Measurements from ENCODE around the gene IL9.
"Not testable (repeated sequence)": the region's sequence is repeated elsewhere in the genome, so short reads cannot be mapped to it uniquely, and the experiment has no call there.

IL9 gene

DNA sequence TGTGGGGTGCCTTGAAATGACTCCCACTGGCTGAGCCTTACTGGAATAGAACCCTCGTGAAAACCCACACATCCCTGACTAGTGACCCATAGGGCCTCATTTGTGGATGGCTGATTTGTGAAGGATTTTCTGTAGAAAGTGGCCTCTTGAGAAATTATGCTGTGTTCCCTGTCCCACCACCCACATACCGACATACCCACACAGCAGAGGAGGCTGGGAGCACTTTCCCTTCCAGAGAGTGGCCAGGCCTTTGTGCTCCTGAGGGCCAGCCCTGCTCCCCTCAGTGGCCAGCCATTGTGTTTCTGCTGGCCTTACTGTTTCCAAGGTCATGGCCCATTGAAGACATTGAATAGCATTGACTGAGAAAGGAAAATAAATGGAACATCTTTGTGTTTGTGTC lies 29.6 kb downstream of the IL9 start:
- no peak for DNase-seq

DNA sequence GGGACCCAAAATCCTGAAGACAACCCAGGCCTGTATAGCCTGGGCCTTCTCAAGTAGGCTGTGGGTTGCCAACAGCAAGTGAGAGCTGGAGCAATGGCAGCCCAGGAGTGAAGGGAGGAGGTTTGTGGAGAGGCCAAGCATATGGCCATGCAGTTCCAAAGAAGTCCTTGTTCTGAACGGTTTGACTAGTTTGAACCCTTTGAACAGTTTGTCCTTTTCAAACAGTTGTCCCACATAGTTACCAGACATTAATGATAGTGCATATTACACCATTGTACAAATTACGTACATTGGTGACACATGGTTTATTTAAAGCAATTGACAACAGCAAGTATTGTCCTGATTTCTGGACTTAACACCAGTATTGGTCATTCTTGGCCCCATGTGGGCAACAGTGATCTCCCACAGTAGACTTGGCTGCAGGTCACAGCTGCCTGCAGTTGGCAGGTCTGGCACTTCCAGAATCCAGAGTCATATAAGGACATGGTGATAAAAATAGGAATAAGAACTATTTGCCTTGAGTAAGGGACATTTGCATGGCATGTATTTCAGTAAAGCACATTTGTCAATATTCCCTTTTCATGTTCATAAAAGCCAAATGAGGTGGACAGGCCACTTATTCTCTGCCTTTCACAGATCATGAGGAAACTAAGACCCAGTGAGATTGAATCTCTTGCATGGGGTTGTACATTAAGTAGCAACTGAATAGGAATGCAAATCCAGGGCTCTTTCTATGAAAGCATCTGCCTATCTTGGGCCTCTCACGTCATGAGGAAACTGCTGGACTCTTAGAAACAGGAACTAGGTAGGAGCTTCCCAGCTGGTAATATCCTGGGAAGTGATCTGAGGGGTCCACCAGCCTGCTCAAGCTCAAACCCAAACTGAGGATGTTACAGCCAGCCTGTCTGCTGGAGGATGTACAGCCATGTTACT lies 30.9 kb downstream of the IL9 start:
- no peak for DNase-seq

DNA sequence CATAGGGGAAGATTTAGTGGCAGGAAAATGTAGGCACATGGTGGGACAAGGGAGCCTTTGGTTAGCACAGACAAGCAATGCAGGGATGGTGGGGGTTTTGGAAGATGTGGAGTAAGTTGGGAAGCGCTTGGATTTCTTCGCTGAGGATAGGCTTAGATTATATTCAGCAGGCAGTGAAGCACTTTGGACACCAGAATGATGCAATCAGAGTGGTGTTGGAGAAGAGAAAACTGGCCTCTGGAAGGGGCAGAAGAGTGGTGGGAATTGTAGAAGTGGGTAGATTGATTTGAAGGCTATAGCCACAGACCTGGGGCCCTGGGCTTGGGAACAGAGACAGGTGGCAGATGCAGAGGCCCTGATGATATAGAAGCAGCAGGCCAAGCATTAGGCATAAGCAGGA lies 32.9 kb downstream of the IL9 start:
- DNase-seq = no peak

DNA sequence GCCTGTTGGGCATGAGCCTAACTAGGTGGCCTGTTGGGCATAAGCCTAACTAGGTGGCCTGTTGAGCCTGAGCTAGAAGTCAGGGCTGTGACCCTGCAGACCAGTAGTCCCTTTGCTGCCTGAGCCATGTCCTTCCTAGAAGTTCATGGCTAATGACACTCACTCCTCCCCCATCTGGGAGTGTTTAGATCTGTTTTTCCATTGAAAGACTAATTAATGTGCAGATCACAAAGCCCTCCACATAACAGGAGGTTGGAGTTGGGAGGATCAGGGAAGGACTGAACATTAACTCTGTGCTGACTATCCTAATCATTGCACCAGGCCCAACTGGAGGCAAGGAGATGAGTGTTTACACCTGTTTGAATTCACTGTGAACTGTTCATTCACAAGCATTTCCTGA lies 33.6 kb downstream of the IL9 start:
- no peak for DNase-seq

DNA sequence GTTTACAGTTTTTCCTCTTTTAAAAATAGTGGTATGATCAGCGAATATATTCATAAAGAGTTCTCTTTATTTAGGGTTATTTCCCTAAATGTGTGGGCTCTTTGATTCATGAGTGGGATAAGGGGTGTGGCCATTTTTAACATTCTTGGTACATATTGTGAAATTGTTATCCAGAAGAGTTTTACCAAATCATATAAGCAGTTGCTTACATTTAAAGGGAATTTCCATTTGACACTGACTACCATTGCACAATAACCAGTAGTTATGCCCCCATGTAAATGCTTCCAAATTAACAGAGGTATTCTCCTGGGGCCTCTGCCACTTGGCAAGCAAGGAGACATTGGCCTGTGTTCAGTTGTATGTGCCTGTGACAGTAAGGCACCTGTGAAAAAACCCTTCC lies 34.0 kb downstream of the IL9 start:
- no peak for DNase-seq

DNA sequence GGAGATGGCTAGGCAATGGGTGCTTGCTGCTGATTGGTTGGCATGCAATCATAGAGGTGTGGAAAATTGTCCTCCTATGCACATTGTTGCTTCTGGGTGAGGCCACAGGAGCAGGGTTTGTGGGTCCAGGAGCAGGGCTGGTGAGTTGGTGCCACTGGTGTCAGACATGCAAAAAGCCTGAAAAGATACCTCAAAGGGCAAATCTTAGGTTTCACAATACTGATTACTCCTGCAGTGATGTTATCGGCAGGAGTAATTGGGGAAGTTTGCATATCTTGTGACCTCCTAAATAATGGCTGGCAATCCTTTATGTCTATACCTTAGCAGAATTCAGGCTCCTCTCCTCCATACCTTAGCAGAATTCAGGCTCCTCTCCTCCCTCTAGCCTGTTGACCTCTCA lies 36.0 kb downstream of the IL9 start:
- no peak for DNase-seq

DNA sequence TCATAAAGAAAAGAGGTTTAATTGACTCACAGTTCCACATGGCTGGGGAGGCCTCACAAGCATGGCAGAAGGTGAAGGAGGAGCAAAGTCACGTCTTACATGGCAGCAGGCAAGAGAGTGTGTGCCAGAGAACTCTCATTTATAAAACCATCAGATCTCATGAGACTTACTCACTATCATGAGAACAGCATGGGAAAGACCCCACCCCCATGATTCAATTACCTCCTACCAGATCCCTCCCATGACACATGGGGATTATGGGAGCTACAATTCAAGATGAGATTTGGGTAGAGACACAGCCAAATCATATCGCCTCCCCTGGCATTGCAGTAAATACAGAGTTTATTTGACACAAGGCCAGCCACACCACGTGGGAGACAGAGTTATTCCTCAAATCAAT lies 36.5 kb downstream of the IL9 start:
- DNase-seq = not testable (repeated sequence)

DNA sequence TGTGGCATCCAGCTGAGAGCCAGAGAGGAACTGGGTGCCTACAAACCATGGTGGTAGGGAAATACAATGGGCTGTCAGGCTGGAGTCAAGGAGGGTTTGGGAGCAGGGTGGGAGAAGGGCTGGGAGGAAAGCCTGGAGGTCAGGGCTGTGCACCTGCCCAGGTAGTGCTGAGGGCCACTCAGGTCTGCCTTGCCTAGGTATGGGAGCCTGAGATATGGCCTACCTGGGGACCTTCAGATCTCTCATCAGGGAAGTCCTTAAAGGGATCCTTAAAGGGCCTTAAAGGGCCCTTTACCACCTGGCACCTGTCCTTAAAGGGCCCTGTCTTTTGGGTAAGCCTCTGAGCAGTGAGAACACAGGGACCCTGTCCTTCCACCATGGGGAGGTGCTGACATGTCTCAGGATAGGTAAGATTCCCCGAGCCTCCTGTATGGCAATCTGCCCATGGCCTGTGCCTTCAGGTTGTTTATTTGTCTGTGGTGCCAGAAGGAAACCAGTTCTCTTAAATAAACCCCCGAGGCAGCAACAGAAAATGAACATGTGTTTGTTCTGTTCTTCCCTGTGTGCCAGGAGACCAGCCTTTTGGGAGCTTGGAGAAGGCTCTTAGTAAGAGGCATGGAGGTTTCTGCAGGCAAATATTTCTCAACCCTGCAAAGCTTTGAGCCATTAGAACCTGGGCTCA lies 37.9 kb downstream of the IL9 start:
- no peak for DNase-seq

DNA sequence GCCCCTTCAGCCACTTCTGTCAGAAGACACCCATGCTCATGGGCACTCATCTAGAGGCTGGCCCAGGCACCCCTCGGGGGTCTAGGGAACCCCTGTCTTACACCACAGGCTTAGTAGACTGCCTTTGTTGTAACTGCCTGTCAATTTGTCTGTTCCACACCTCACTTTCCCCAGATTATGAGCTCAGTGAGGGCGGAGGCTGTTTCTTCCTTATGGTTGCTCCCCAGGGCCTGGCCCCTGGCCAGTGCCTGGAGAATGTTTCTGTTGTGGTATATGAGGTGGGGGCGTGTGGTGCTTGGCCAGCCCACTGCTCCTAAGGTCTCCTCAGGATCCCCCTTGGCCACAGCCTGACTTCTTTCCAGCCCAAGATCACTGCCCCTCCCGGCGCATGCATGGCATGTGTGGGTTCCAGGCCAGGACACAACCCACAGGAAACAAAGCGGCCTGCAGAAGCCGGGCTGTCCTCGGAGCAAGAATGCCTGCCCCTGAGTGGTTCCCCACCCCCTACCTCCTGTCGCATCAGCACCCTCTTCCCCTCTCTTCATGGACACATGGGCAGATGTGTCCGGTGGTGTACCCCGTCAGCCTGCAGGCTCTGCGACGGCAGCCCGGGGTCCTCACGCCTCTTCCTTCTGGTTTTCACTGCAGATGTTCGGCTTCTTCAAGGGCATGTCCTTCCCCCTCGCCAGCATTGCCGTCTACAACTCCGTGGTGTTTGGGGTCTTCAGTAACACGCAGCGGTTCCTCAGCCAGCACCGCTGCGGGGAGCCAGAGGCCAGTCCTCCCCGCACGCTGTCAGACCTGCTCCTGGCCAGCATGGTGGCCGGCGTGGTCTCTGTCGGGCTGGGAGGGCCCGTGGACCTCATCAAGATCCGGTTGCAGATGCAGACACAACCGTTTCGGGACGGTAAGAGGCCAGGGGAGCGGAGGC lies 43.5 kb downstream of the IL9 start:
- DNase-seq = no peak

DNA sequence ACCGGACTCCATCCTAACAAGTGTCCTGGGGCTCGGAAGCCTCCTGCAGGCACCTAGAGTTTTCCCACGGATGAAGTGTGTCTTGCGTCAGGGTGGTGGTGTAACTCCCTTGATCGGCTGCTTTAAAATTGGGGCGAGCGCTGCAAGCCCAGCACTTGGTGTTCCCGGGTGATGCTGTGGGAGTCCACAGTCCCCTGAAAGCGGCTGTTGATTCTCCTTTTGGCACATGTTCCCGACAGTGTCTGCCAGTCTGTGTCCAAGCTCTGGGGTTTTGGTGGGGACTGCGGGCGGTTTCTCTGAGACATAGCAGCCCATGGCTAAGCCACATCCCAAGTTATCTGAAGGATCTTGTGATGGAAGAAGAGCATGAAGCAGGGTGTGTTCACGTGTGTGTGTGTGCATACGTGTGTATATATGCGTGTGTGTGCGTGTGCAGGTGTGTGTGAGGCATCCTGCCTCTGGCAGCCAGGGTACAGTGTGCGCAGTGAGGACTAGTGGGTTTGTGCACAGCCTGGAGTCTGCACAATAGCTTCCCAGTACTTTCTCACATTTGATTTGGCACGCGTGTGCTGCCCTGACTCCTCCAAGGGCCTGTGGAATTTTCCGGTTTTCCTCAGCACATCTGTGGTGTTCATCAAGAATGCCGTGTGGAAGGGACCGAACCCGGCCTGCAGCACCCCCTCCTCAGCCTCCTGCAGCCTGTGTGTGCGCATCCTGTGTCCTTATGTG lies 44.3 kb downstream of the IL9 start:
- no peak for DNase-seq

DNA sequence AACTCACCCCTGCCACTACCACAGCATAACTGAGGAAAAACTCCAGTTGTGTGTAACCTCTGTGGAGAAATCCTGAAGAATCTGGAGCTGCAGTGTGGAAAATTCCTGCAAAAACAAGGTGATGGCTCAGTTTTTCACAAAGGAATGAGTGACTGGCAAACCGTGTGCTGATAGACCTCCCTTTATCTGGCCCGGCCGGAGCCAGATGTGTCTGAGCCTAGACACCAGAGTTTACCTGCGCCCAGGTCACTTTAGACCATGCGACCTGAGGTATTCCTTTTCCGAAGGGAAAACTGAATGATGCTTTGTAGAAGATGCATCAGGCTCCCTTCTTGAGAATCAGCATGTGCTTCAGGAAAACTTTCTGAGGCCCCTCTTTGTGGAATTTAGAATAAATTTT lies 45.0 kb downstream of the IL9 start:
- DNase-seq = no peak

DNA sequence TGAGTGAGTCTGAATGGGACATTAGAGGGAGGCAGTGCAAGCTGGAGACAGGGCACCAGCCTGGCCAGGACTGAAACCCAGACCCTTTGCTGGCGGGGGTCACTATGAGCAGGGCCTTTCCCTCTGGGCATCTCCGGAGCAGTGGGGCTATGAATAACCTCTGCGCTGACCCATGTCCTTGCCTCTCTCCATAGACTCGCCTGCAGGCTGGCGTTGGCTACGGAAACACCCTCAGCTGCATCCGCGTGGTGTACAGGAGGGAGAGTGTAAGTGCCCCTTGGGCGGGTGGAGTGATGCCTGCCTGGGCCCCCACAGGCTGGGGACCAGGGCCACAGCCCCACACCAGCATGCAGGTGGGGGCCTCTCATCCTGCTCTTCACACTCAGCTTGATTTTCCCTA lies 45.4 kb downstream of the IL9 start:
- no peak for DNase-seq

DNA sequence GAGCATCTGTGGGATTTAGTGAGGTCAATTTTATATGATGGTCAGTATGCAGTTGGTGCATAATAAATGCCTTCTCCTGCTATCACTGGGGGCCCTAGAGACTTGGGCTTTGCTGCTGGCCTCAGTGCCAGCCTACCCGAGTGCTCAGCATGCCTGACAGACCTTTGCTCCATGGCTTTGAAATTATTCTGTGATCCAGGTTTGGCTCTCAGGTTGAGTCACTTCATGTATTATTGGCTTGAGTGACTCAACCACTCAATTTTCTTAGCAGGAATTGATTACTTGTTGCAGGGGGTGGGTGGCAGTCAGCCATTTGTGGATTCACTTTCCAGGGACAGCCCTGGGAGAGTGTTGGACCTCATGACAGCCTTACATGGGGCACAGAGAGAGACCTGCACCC lies 47.7 kb downstream of the IL9 start:
- no peak for DNase-seq

DNA sequence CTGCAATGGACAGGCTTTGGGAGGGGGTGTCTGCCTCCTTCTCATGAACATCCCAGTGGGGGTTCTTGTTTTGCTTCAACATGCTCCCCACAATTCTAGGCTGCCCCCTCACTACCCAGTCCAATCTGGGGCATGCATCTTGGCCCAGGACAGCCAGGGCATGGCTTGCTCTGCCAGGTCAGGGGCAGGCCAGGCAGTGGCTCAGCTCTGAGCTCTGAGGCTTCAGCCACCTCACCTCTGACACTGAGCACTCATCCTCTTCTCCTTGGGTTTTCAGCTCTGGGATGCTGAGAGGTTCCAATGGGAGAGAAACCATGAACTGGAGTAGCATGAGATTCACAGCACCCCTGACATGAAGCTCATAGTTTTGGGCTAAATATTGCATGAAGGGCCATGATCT lies 49.3 kb downstream of the IL9 start:
- DNase-seq = no peak

DNA sequence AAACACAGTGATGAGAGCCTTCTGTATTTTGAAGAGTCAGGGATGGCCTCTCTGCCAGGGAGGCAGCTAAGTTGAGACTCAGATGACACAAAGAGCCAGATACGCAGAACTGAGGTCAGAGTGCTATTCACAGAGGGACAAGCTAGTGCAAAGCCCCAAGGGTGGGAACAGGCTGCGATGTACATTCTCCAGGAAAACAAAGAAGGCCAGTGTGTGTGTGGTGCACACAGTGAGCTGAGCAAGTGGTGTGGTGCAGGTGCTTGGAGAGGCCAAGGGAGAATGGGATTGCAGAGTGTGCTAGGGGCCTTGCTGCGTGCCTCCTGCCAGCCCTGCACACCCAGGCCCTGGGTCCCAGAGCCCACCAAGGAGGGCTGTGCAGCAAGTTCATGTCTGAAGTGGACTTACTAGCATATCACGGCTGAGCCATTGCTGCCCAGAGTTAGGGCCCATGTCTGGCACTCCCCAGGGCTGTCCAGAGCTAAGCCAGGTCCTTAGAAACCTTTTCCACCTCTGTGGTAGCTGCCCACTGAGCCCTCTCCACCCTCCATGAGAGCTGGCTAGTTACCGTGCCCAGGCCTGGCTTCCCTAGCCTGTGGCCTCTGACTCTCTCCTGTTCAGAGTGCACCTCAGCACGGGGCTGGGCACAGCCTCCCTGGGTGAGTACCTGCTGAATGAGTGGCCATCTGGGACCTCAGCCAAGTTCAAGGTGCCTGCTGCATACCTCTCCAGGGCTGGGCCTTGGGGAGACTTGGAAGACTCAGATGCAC lies 51.9 kb downstream of the IL9 start:
- no peak for DNase-seq

DNA sequence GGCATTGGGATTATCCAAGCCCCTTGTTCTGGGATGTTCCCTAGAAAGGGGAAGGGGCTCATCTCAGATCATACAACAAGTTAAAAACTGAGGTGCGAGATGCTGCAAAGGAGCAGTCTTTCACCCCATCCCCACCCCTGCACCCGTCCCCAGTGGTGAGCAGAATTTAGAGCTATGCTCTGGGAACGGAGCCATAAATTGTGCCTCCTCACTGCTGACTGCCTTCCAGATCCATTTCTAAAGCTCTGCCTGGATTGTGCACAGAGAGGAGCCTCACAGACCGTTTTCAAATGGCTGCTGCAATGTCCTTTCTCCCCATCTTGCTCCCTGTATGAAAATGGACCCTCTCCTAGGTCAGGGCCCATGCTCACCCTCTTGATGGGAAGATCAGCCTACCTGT lies 52.9 kb downstream of the IL9 start:
- DNase-seq = no peak
